ENCODE data around the gene HIPK1. TPM values are rescaled to one million over a fixed set of nuclear protein-coding genes. Genes with fewer than 3 reads are reported as not detected.

Gene HIPK1
- total RNA-seq, 3 donors from 2014 or later: 66.0 to 99.7 (median 68.8) TPM

- intact Hi-C loops (cut with DNase I, micrococcal nuclease): no loop called here
- Histone ChIP-seq H3K4me3 (no peak overlapping the region), H3K36me3 (ENCODE audit: low read depth) (peaks cover 8% of the 10 kb centered on the region), H3K9me3 (no peaks in the 10 kb centered on the region), H3K4me1 (ENCODE audit: low read depth) (no peaks in the 10 kb centered on the region)
- no peak for DNase-seq
- TF ChIP-seq CTCF (IDR thresholded peaks at IDR 0.05): no peak
- no peak for ATAC-seq
Observed at GRCh38 chr1:113972954-113973353, 43.8 kb downstream of the HIPK1 start.

- Histone ChIP-seq H3K4me3 (no peak overlapping the region), H3K4me1 (ENCODE audit: low read depth) (no peaks in the 10 kb centered on the region), H3K36me3 (ENCODE audit: low read depth) (peaks cover 8% of the 10 kb centered on the region), H3K9me3 (no peaks in the 10 kb centered on the region)
- DNase-seq (no peak), ATAC-seq (no peak)
- intact Hi-C loops (cut with DNase I, micrococcal nuclease): loop anchor here in 1 of 2 donors (5.0 kb wide), 1 partner anchor 307 kb away; no protein-coding TSS in a partner anchor
- TF ChIP-seq CTCF (IDR thresholded peaks at IDR 0.05): no peak
Observed at GRCh38 chr1:113975211-113975895, 46.2 kb downstream of the HIPK1 start.

GRCh38 chr1:113976609-113977278 is 47.6 kb downstream of the HIPK1 start:
- Histone ChIP-seq H3K4me1 (ENCODE audit: low read depth) (no peaks in the 10 kb centered on the region), H3K36me3 (ENCODE audit: low read depth) (peaks cover 8% of the 10 kb centered on the region), H3K4me3 (no peak overlapping the region), H3K9me3 (no peaks in the 10 kb centered on the region)
- ATAC-seq (no peak), DNase-seq (no peak)
- TF ChIP-seq CTCF (IDR thresholded peaks at IDR 0.05): no peak
- intact Hi-C loops (cut with DNase I, micrococcal nuclease): loop anchor here in 1 of 2 donors (5.0 kb wide), 1 partner anchor 306 kb away; no protein-coding TSS in a partner anchor

GRCh38 chr1:113977906-113978305 is 48.8 kb downstream of the HIPK1 start:
- peaks cover 3% of the 10 kb centered on the region for H3K4me1 ChIP-seq (ENCODE audit: low read depth)
- no peaks in the 10 kb centered on the region for H3K9me3 ChIP-seq
- H3K4me3 ChIP-seq: no peak overlapping the region
- no peak for TF ChIP-seq CTCF (IDR thresholded peaks at IDR 0.05)
- peaks cover 7% of the 10 kb centered on the region for H3K36me3 ChIP-seq (ENCODE audit: low read depth)
- intact Hi-C loops (cut with DNase I, micrococcal nuclease): loop anchor here (2.0 to 5.0 kb wide), 2 partner anchors 304 to 305 kb away; no protein-coding TSS in a partner anchor
- ATAC-seq (no peak), DNase-seq (no peak)

GRCh38 chr1:113978863-113979702 is 50.0 kb downstream of the HIPK1 start, which contains the start of gene OLFML3:
TSS of gene OLFML3 (plus strand) at chr1:113979474. CDS start at chr1:113979517, 43 bp downstream.
- H3K36me3 ChIP-seq (ENCODE audit: low read depth): no peaks in the 10 kb centered on the region
- intact Hi-C loops (cut with DNase I, micrococcal nuclease): loop anchor here (2.0 to 5.0 kb wide), 2 partner anchors 303 to 304 kb away; no protein-coding TSS in a partner anchor
- peak; percentile 32 for TF ChIP-seq CTCF (IDR thresholded peaks at IDR 0.05)
- H3K4me3 ChIP-seq: no peak within 1 kb of the TSS
- peaks cover 6% of the 10 kb centered on the region for H3K4me1 ChIP-seq (ENCODE audit: low read depth)
- H3K9me3 ChIP-seq: no peaks in the 10 kb centered on the region
- peak; percentile 71 to 93 (median 76) for DNase-seq
- ATAC-seq: peak; percentile 81

Data from mucosa of descending colon (tissue), 3 donors.